Hematopoietic multipotent progenitor cell treated with erythropoietin and hydrocortisone succinate and interleukin-3 and kit ligand, for 17 days (in vitro differentiated cells): ENCODE results near the gene SETD1A.
A peak's percentile ranks its signal among the peaks of the same experiment; 100 is the strongest.
"Not testable (repeated sequence)": the region's sequence is repeated elsewhere in the genome, so short reads cannot be mapped to it uniquely, and the experiment has no call there.

Source experiments
- DNase-seq: peaks from one replicate; pipeline ENCODE4 v3.0.0-alpha.2; 2015; ENCODE audit warnings: low spot score

SETD1A gene

DNA sequence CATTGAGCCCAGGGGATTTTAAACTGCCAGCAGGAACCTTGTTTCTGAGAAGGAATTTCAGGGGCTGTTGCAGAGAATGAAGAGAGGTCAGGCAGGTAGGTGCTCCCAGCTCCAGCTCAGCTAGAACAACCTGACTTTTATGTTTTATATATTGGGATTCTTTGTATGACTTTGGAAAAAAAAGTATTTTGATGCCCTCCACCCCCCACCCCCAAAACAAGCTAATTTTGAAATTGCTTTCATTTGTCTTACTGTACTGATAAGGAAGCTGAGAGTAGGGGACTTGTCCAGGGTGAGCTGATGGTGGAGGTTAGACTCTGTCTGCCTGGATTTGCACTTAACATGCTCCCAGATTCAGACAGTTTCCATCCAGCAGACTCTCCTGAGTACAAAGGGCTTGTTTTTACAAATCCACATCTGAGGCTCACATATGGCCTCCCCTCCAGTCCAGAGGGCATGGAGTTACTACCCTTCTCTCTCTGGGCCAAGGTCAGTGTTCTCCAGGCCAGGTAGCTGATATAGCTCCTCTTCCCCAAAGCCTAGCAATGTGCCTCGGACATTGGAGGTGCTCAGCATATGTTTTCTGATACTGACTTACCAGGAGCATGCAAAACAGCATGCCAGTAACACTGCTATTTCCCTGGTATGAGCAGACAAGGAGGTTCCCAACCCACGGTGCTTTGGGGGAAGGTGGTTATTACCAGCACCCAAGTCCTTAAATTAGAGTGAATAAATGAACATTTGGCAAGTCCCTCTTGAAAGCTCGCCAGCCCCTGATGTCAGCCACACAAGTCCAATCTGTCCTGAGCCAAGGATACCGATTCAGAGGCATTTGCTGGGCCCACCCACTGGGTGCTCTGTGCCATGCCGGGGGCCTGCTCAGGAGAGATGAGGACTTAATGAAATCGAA lies 41.6 kb downstream of the SETD1A start:
- DNase-seq, result no peak

DNA sequence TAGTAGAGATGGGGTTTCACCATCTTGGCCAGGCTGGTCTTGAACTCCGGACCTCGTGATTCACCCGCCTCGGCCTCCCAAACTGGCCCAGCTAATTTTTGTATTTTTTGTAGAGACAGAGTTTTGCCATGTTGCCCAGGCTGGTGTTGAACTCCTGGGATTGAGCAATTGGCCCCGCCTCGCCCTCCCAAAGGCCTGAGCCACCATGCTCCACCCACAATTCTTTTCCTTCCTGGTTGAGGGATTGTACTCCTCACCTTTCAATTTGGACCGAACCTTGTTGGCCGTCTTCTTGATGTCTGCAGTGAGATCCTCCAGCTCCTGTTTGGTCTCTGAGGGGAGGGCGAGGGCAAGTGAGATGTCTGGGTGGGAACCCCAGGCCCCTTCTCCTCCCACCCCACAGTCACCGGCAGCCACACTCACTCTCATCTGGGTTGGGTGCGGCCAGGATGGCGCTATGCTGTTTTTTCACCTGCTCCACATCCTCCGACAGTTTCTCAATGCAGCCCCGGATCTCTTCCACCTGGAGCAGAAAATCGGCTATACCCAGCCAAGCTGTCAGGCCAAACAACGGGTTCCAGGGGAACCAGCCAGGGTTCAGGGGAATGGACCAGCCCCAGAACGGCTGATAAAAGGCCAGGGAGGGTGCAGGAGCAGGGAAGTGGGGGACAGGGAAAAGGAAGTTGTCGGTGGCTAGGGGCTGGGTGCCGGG lies 43.3 kb downstream of the SETD1A start:
- DNase-seq, result no peak

DNA sequence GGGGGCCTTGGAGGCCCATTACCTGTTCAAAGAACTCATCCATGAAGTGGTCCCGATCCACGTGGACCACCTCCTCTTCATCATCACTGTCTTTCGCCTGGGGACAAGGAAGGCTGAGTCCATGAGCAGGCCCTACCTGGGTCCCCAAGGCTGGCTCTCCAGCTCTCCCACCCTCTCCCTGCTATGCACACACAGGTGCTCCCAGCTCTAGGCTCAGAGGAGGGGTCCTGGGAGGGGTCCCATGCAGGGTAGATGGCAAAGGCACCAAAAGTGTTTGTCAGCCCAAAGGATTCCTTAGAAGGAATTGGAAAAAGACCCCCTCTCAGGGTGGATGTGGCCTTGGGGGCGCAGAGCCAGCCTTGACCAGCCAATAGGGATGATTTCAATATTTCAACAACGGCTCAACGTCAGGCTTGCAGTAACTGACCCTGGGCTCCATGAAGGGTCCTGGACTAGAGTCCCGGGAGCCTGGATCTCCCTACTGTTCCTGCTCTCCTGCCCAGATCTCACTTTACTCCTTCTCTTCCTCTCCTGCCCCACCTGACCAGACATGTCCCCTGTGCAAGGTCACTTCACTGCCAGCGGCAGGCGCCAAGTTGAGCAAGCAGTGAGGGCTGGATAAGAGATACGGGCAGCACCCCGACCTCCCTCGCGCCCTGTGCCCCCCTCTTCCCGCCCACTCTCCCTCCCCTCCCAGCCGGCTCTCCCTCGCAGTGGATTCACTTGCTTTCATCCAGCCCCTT lies 44.1 kb downstream of the SETD1A start:
- DNase-seq, result peak; percentile 16

DNA sequence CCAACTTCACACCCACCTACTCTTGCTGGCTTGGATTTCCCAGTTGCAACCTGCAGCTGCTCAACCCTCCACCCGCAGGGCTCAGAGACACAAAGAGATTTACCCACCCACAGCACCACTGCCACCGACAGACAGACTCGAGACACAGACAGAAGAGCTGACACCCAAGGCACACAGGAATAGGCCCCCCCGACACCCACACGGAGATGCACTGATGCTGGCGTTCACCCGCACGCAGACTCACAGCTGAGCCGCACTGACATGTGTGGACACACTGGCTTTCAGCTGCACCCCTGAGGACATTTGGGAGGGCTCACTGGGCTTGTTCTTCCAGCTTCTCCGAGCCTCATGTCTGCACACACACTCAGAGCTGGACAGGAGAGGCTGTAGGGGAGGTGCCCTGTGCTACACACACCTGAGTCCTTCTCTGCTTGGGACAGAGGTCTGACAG lies 44.7 kb downstream of the SETD1A start:
- no peak for DNase-seq

GRCh38 chr16:31002862-31003341 lies 45.3 kb downstream of the SETD1A start:
- no peak for DNase-seq

GRCh38 chr16:31003744-31004143 lies 46.2 kb downstream of the SETD1A start:
- DNase-seq, result no peak

DNA sequence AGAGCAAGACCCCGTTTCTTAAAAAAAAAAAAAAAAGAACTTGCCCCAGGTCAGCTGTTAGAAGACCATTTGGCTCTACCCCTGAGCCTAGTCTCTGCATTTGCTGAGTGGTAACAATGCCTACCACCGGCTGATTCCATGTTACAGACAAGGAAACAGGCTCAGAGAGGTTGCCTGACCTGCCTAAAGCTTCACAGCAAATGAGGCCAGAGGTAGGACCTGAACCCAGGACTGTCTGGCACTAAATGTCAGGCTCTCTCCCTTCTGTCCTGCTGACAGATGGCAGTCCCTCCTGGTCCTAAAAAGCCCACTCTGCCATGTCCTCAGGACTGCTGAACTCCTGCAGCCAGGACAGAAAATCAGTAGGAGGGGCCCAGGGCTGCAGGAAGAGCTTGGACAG lies 47.1 kb downstream of the SETD1A start:
- DNase-seq, result no peak

DNA sequence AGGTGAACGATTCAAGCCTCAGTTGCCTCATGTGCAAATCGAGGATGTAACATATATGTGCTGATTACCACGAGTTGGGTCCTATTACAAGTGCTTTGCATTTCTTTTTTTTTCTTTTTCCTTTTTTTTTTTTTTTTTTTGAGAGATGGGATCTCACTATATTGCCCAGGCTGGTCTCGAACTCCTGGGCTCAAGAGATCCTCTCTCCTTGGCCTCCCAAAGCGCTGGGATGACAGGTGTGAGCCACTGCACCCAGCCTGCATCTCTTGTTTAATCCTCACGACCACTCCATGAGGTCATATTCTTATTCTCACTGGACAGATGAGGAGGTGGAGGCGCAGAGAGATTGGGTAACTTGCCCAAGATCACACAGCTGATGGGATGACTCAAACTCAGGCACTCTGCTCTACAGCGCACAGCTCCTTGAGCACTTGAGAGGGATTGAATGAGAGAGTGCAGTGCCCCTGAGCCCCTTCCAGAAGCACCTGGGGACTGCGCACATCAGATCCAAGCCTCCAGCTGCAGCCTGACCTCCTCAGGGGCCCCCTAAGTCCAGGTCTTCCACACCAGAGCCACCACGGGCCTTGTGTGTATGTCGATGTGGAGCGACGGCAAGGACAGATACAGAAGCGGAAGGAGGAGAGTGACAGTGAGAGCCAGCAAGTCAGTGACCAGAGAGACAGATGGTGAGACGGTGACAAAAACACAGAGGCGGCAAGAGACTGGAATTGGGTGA lies 48.0 kb downstream of the SETD1A start:
- no peak for DNase-seq

DNA sequence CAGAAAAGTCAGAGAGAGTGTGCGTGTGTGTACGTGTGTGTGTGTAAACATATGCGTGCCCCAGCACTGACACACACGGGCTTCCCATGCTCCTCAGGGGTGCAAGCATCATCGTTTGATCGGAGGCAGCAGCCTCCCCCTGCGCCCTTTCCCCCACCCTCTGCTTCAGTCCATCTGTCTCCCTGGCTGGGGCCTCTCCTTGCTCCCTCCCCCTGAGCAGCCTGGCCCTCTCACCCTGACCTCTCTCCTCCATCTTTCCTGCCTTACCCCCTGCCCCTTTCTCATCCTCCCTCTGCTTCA lies 48.5 kb downstream of the SETD1A start:
- DNase-seq, result no peak

GRCh38 chr16:31006589-31006988 lies 49.0 kb downstream of the SETD1A start:
- DNase-seq, result no peak

- no peak for DNase-seq
Observed at GRCh38 chr16:31007684-31008083, 50.1 kb downstream of the SETD1A start.

GRCh38 chr16:31008149-31008548 lies 50.6 kb downstream of the SETD1A start:
- DNase-seq, result no peak

GRCh38 chr16:31008551-31008950 lies 51.0 kb downstream of the SETD1A start:
- no peak for DNase-seq

GRCh38 chr16:31009120-31009519 lies 51.6 kb downstream of the SETD1A start:
- no peak for DNase-seq

DNA sequence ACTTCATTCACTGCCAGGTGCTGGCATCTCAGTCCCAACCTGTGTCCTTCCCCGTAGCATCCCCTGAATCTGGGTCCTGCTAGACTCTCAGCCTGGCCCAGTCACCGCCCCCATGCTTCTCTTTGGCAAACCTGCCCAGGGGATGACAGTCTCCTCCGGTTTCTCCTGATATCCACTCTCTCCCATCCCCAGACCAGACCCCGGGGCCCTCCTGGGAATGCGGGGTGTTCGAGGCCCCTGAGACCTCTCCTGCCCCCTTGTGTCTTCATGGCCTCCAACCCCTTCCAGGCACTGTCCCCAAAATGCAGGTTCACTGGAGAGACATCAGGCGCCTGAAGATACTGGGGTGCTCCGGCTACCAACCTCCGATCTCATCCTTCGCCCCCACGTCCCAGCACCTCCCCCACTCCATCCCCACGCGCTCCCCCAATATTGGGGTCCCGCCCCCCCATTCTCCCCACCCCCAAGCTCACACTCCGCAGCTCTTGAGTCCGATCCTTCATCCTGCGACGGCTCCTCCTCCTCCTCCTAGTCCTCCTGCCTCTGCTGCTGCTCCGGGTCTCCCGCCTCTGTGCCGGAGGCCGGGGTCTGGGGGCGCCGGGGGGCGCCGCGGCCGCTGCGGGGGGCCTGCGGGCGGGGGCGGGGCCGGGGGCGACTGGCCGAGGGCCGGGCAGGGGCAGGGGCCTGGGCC lies 52.5 kb downstream of the SETD1A start:
- no peak for DNase-seq

DNA sequence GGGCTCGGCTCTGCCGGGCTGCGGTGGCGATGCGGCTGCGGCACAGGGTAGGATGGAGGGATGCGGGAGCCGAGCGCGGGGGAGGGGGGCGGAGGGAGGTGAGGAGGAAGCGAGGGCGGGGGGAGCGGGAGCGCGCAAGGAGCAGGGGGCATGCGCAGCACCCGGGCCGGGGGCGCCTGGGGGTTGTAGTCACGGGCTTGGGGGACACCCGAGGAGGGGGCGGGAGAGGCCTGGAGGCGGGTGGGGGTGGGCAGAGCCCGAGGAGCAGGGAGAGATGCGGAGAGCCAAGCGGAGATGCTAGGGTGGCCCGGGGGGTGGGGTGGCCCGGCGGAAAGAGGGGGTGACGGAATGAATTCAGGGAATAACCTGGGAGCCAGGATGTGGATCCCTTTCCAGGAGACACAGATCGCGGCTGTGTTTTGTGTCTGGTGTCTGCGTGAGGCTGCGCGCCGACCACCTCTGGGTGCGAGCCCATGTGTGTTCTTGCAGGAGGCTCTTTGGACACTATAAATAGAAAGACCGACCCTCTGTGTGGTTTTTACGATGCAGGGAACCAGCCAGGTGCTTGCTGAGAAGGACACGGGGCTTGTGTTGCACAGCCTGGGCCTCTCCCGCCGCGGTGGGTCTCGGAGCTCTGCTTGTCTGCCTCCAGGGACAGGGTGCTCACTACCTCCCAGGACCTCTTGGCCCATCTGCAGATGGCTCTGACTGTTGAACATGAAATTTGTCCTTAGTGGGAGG lies 53.2 kb downstream of the SETD1A start, which contains the start of gene STX1B:
TSS of gene STX1B (minus strand) at position 54 of the 741 bp plus-strand sequence. CDS start 242 bp downstream, outside the sequence.
- no peak for DNase-seq

DNA sequence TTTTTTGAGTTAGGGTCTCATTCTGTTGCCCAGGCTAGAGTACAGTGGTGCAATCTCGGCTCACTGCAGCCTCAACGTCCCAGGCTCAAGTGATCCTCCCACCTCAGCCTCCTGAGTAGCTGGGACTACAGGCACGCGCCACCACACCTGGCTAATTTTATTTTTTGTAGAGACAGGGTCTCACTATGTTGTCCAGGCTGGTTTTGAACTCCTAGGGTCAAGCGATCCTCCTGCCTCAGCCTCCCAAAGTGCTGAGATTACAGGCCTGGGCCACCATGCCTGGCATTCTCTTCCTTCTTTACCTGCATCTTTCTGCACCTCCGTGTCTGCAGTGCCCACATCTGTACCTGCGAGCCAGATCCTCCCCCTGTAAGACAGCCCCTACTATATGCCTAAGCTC lies 54.3 kb downstream of the SETD1A start:
- DNase-seq, result not testable (repeated sequence)

DNA sequence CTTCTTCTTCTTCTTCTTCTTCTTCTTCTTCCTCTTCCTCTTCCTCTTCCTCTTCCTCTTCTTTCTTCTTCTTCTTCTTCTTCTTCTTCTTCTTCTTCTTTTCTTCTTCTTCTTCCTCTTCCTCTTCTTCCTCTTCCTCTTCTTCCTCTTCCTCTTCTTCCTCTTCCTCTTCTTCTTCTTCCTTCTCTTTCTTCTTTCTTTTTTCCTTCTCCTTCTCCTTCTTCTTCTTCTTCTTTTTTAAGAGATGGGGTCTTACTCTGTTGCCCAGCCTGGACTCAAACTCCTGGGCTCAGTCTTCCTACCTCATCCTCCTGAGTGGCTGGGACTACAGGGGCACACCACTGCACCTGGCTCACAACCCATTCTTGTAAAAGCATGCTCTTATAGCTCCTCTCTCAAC lies 55.7 kb downstream of the SETD1A start:
- DNase-seq, result not testable (repeated sequence)

DNA sequence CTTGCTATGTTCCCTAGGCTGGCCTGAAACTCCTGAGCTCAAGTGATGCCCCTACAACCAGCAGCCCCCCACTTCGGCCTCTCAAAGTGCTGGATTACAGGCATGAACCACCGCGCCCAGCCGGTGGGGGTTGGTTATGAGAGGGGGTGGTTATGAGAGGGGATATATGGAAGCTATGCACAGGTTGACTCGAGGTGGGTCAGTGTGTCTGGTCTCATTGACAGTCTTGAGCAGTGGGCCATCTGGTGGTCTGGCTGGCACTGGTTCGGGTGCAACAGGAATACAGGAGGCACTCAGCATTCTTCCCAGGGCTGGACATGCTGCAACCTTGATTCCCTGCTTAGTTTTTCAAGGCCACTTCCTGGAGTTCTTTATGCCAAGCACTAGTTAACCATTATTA lies 58.5 kb downstream of the SETD1A start:
- no peak for DNase-seq

- peak; percentile 72 for DNase-seq
Observed at GRCh38 chr16:31017756-31018155, 60.2 kb downstream of the SETD1A start.
